Duodenal mucosa (tissue), 2 donors: ENCODE results near the gene DOK6.
"Not testable (repeated sequence)": the region's sequence is repeated elsewhere in the genome, so short reads cannot be mapped to it uniquely, and the experiment has no call there.

Experiments
- H3K27ac ChIP-seq: one replicate; pipeline ENCODE4 v1.7.0; 2013; ENCODE audit warnings: low read depth, low read length
- H3K27me3 ChIP-seq, 2 donors: one replicate each; pipeline ENCODE4 v1.7.0; 2013; ENCODE audit warnings: low read length in 2 of 2, control low read depth in 1 of 2; ENCODE audit not compliant: insufficient read depth in 2 of 2, control insufficient read depth in 1 of 2
- H3K36me3 ChIP-seq, 2 donors: one replicate each; pipeline ENCODE4 v1.7.0; 2013; ENCODE audit warnings: low read length in 2 of 2, control low read depth in 1 of 2; ENCODE audit not compliant: insufficient read depth in 2 of 2, control insufficient read depth in 1 of 2
- H3K4me1 ChIP-seq, 2 donors: one replicate each; pipeline ENCODE4 v1.7.0; 2013; ENCODE audit warnings: low read length in 2 of 2, control low read depth in 1 of 2; ENCODE audit not compliant: insufficient read depth in 2 of 2, control insufficient read depth in 1 of 2
- H3K4me3 ChIP-seq, 2 donors: one replicate each; pipeline ENCODE4 v1.7.0; 2013; ENCODE audit warnings: low read length in 2 of 2, low read depth in 1 of 2
- H3K9ac ChIP-seq, 2 donors: one replicate each; pipeline ENCODE4 v1.7.0; 2013; ENCODE audit warnings: low read length in 2 of 2, low read depth in 1 of 2
- H3K9me3 ChIP-seq, 2 donors: one replicate each; pipeline ENCODE4 v1.7.0; 2013; ENCODE audit warnings: low read length in 2 of 2, control low read depth in 1 of 2; ENCODE audit not compliant: control insufficient read depth in 1 of 2

DOK6 gene

DNA sequence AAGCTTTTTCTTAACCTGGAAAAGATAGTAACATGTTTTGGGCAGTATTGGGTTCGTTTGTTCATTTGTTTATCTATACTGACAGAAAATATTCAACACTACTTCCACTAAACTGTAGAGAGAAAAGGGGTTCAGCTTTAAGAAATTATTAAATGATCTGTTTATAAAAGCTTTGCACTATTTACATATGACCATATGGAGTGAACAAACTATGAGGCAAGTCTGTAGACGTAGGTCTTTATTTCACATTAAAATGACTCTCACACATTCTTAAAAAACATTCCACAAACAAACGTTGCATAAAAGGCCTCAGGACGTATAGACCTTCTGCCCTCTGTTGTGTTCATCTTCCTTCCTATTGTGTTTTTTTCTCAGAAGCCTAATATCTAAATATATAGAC is 452.4 kb downstream of the DOK6 start:
- H3K4me3 ChIP-seq = no peak overlapping the region
- no peak overlapping the region for H3K9ac ChIP-seq
- no peaks in the 10 kb centered on the region for H3K27me3 ChIP-seq

DNA sequence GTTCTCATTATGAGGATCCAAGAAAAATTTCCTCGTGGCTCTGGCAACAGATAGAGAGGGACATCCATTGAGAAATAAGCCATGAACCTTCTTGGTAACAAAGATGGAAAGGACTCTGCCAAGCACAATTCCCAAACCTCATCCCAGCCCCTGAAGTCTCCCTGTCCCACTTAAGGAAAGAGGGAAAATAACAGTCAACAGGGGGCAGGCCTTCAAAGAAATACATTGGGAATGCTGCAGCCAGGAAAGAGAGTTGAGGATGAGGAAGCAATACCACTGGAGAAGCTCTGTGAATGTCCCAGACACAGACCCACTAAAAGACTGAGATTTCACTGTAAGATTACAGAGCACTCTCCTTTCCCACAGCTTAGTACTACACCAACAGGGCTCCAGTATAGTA is 453.8 kb downstream of the DOK6 start:
- Histone ChIP-seq H3K9ac (no peak overlapping the region), H3K4me1 (no peaks in the 10 kb centered on the region), H3K9me3 (no peaks in the 10 kb centered on the region), H3K27me3 (no peaks in the 10 kb centered on the region), H3K36me3 (no peaks in the 10 kb centered on the region), H3K27ac (no peak overlapping the region), H3K4me3 (no peak overlapping the region)

More for the DNA sequence above, 452.4 kb downstream of the DOK6 start:
- Histone ChIP-seq H3K36me3 (no peaks in the 10 kb centered on the region), H3K9me3 (no peaks in the 10 kb centered on the region), H3K4me1 (no peaks in the 10 kb centered on the region), H3K27ac (no peak overlapping the region)

DNA sequence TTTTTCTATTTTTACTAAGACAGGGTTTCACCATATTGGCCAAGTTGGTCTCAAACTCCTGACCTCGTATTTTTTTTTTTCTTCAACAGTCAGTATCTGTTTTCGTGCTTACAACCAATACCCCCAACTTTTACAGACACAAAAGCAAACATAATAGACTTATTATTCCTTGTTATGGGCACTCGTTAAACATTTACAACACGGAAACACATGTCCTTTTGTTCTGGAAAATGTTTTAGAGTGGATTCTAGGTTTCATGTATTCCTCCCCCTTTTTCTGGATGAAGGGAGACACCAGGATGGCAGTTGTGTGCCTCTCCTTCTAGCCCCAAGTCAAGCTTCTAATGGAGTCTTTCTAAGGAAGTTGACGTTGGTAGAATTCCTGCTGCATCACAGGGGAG is 458.2 kb downstream of the DOK6 start:
- Histone ChIP-seq H3K4me3 (no peak overlapping the region), H3K27me3 (no peaks in the 10 kb centered on the region), H3K4me1 (no peaks in the 10 kb centered on the region), H3K9ac (no peak overlapping the region), H3K36me3 (no peaks in the 10 kb centered on the region), H3K9me3 (no peaks in the 10 kb centered on the region), H3K27ac (no peak overlapping the region)

DNA sequence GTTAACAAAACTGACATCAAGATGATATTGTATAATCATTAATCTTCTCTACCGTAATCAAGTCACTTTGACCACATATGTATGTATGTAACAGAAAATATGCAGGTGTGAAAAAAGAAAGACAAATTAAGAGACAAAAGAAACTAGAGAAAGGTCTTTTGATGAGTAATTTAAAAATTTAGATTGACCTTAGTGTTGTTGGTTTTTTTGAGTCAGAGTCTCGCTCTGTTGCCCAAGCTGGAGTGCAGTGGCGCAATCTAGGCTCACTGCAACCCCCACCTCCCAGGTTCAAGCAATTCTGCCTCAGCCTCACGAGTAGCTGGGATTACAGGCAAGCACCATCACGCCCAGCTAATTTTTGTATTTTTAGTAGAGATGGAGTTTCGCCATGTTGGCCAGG is 464.1 kb downstream of the DOK6 start:
- H3K9me3 ChIP-seq, H3K4me1 ChIP-seq, H3K27ac ChIP-seq, H3K4me3 ChIP-seq, H3K36me3 ChIP-seq, H3K9ac ChIP-seq, H3K27me3 ChIP-seq: not testable (repeated sequence)

DNA sequence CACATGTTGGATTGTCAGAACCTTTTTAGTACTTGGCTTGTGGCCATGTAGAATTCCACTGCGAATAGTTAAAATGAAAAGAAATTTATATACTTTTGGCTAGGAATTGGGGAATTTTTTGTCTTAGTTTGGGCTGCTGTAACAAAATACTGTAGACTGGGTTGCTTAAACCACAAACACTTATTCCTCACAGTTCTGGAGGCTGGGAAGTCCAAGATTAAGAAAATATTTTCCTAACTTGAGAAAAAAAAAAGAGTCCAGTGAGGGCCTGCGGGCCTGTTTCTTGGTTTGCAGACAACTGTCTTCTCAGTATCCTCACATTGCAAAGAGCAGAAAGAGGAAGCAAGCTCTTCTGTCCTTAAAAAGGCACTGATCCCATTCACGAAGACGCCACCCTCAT is 465.1 kb downstream of the DOK6 start:
- Histone ChIP-seq H3K27ac (no peak overlapping the region), H3K36me3 (no peaks in the 10 kb centered on the region), H3K4me1 (no peaks in the 10 kb centered on the region), H3K4me3 (no peak overlapping the region), H3K27me3 (no peaks in the 10 kb centered on the region), H3K9me3 (no peaks in the 10 kb centered on the region), H3K9ac (no peak overlapping the region)

DNA sequence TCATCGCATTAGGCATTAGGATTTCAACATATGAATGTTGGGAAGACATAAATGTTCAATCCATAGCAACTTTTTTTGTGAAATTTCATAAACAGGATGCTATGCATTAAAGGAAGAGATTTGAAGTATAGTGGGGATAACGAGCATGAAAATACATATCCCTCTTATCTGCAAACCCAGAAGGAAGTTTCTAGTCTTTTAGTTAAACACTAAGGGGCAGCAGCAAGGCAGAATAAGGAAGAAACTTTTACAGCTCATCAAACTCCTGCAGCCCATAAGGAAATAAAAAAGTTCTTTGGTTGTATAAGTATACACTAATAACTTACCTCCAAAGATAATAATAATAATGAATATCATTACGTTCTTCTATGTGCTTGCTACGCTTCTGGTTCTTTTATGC is 465.5 kb downstream of the DOK6 start:
- Histone ChIP-seq H3K27ac (no peak overlapping the region), H3K36me3 (no peaks in the 10 kb centered on the region), H3K4me1 (no peaks in the 10 kb centered on the region), H3K9ac (no peak overlapping the region), H3K9me3 (no peaks in the 10 kb centered on the region), H3K27me3 (no peaks in the 10 kb centered on the region), H3K4me3 (no peak overlapping the region)

DNA sequence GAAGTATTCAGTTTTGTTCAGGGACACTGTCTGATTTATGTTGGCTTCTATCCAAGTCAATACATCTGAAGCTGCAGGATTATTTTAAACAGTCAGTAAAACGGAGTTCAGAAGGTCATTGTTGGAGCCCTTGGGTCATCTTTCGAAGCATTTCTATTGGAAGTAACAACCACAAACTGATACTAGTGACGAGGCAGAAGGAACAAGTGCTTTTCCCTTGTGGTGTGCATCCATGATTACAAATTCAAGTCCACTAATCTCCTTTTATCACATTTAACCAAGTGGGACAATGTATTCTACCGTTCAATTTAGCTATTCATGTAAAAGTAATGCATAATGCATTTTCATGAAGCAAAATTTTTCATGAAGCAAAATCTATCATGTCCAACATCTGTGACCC is 470.0 kb downstream of the DOK6 start:
- Histone ChIP-seq H3K9me3 (no peaks in the 10 kb centered on the region), H3K27ac (no peak overlapping the region), H3K4me1 (no peaks in the 10 kb centered on the region), H3K36me3 (no peaks in the 10 kb centered on the region), H3K9ac (no peak overlapping the region), H3K27me3 (no peaks in the 10 kb centered on the region), H3K4me3 (no peak overlapping the region)

DNA sequence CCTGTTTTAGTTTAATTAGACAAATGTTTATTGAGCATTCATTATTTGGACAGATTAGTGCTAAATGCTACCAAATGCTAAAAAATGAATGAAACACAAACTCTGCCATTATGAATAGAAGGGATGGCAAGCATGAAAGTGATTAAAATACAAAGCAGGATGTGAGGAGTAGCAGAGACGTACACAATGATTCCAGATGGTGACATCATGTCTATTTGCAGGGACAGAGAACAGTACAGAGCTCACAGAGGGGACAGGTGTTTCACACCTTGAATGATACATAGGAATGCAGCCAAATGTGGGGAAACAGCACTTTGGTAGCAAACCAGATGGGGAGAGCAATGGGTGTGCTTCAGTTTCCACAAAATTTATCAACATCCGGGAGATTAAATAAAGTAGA is 470.7 kb downstream of the DOK6 start:
- Histone ChIP-seq H3K27me3 (no peaks in the 10 kb centered on the region), H3K36me3 (no peaks in the 10 kb centered on the region), H3K9ac (no peak overlapping the region), H3K27ac (no peak overlapping the region), H3K9me3 (no peaks in the 10 kb centered on the region), H3K4me3 (no peak overlapping the region), H3K4me1 (no peaks in the 10 kb centered on the region)

DNA sequence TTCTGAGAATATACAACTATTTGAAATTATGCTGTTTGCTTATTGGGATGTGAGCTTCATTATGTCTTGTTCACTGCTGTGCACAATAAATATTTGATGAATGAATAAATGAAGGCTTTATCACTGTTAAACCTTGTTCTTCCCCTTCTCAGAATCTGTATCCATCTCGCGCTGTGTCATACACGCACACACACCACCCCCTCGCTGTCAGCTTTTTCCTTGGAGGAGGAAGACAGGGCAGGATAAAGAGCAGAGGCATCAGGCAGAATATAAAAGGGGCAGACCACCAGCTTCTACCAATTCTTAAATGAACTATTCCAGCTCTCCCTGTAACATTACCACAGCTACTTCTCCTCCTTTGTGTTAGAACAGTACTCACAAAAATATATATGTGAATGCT is 472.0 kb downstream of the DOK6 start:
- H3K36me3 ChIP-seq = no peaks in the 10 kb centered on the region
- no peak overlapping the region for H3K4me3 ChIP-seq
- H3K9ac ChIP-seq = no peak overlapping the region
- H3K4me1 ChIP-seq = no peaks in the 10 kb centered on the region
- H3K9me3 ChIP-seq = no peaks in the 10 kb centered on the region
- no peak overlapping the region for H3K27ac ChIP-seq
- no peaks in the 10 kb centered on the region for H3K27me3 ChIP-seq

DNA sequence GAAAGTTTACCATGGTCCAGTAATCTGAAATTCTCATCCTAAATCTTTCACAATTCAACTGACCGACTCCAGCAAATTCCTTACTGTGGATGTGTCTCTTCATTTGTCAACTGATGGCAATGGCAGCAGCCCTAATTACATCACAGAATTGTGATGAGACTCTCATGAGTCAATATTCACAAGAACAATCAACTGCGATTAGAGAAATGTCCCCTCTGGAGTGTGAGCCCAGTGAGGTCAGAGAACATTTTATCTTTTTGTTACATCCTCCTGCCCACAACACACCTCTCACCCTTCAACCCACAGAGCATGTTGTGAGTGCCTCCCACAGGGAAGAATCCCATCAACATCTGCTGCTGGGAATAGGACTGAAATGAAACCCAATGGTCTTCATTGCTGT is 473.4 kb downstream of the DOK6 start:
- H3K27me3 ChIP-seq = no peaks in the 10 kb centered on the region
- H3K4me1 ChIP-seq = no peaks in the 10 kb centered on the region
- no peak overlapping the region for H3K9ac ChIP-seq
- no peak overlapping the region for H3K27ac ChIP-seq
- H3K4me3 ChIP-seq = no peak overlapping the region
- H3K9me3 ChIP-seq = no peaks in the 10 kb centered on the region
- H3K36me3 ChIP-seq = no peaks in the 10 kb centered on the region

DNA sequence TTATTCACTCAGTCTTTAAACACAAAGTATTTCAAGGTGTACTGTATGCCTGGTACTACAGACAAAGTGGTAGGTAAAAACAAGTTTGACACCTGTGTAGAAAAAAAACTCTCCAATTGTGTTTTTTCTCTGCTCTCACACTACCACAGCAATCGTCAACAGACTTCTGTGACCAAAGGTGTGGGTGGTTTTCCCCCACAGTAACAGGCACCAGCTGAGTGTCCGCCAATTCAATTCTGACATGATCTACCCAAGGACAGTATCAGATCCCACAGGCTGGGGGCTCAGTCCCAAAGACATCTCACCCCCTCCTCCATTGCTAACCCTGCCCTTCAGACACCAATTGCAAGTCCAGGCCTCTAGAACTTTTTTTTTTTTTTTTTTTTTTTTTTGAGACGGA is 475.8 kb downstream of the DOK6 start:
- no peak overlapping the region for H3K4me3 ChIP-seq
- no peaks in the 10 kb centered on the region for H3K27me3 ChIP-seq
- H3K9ac ChIP-seq = no peak overlapping the region
- no peak overlapping the region for H3K27ac ChIP-seq
- no peaks in the 10 kb centered on the region for H3K9me3 ChIP-seq
- H3K36me3 ChIP-seq = no peaks in the 10 kb centered on the region
- H3K4me1 ChIP-seq = no peaks in the 10 kb centered on the region
